WTC11 (cell line): Measurements from ENCODE around the gene TMEM164. TPM values are rescaled to one million over a fixed set of nuclear protein-coding genes. Genes with fewer than 3 reads are reported as not detected.

Experiments
- ATAC-seq: fragments of 200-7000 bp; cut with Tn5 transposase; 2 replicates; pipeline ENCODE4 v1.10.0; 2021; ENCODE audit warnings: mild to moderate bottlenecking, moderate library complexity
- CTCF ChIA-PET: fragments of 300-600 bp; sonication (Branson Sonifier 250); formaldehyde crosslinking; loops from one replicate; lab custom pipeline; 2021; ENCODE audit warnings: antibody characterized with exemption; lab: Charles Lee
- POLR2A ChIA-PET: fragments of 350-600 bp; sonication (Branson Sonifier 250); formaldehyde crosslinking; loops from one replicate; lab custom pipeline; 2021; ENCODE audit warnings: antibody characterized with exemption; lab: Charles Lee
- DNase-seq: peaks from one replicate; pipeline ENCODE4 v3.0.0; 2021; ENCODE audit warnings: low spot score
- H3K27ac Mint-ChIP-seq: 2 replicates; pipeline ENCODE4 v1.8.0; 2021; ENCODE audit warnings: mixed read lengths
- H3K27me3 Mint-ChIP-seq: 2 replicates; pipeline ENCODE4 v1.8.0; 2021; ENCODE audit warnings: low read depth, mild to moderate bottlenecking, moderate library complexity, mixed read lengths
- H3K36me3 Mint-ChIP-seq: 2 replicates; pipeline ENCODE4 v1.8.0; 2021; ENCODE audit warnings: mixed read lengths
- H3K4me1 Mint-ChIP-seq: 2 replicates; pipeline ENCODE4 v1.8.0; 2022; ENCODE audit warnings: mixed read lengths
- H3K4me3 Mint-ChIP-seq: 2 replicates; pipeline ENCODE4 v1.8.0; 2021; ENCODE audit warnings: mild to moderate bottlenecking, moderate library complexity, mixed read lengths
- H3K9me3 Mint-ChIP-seq: 2 replicates; pipeline ENCODE4 v1.8.0; 2021; ENCODE audit warnings: mixed read lengths
- AFF4 ChIP-seq: sonication (generic); formaldehyde crosslinking; IDR thresholded peaks from 2 replicates; pipeline ENCODE4 v1.8.1; 2023; ENCODE audit warnings: mild to moderate bottlenecking, missing genetic modification reagents, borderline replicate concordance
- ARID4B ChIP-seq: sonication (generic); formaldehyde crosslinking; IDR thresholded peaks from 2 replicates; pipeline ENCODE4 v1.8.0; 2023; ENCODE audit warnings: missing genetic modification reagents, mild to moderate bottlenecking, borderline replicate concordance
- CBFB ChIP-seq: sonication (generic); formaldehyde crosslinking; IDR thresholded peaks from 2 replicates; pipeline ENCODE4 v1.8.1; 2022; ENCODE audit warnings: mild to moderate bottlenecking, low read depth, missing genetic modification reagents
- FOXP4 ChIP-seq: sonication (generic); formaldehyde crosslinking; IDR thresholded peaks from 2 replicates; pipeline ENCODE4 v1.8.0; 2022; ENCODE audit warnings: mild to moderate bottlenecking, missing genetic modification reagents
- HMGA2 ChIP-seq: fragments of 250-450 bp; sonication (Bioruptor Pico); IDR thresholded peaks from 2 replicates; pipeline ENCODE4 v1.4.0; 2021; ENCODE audit warnings: mild to moderate bottlenecking, moderate library complexity
- KAT7 ChIP-seq: sonication (generic); formaldehyde crosslinking; IDR thresholded peaks from 2 replicates; pipeline ENCODE4 v1.8.1; 2023; ENCODE audit warnings: missing genetic modification reagents, mild to moderate bottlenecking, borderline replicate concordance
- MAX ChIP-seq: sonication (generic); formaldehyde crosslinking; IDR thresholded peaks from 2 replicates; pipeline ENCODE4 v1.8.0; 2022; ENCODE audit warnings: mild to moderate bottlenecking, missing genetic modification reagents
- MXD4 ChIP-seq: fragments of 250-450 bp; sonication (Bioruptor Pico); IDR thresholded peaks from 2 replicates; pipeline ENCODE4 v1.8.0; 2021; ENCODE audit warnings: mild to moderate bottlenecking, moderate library complexity, borderline replicate concordance
- OVOL2 ChIP-seq: fragments of 250-450 bp; sonication (Bioruptor Pico); IDR thresholded peaks from 2 replicates; pipeline ENCODE4 v1.9.0; 2021; ENCODE audit warnings: mild to moderate bottlenecking, borderline replicate concordance
- PRRX2 ChIP-seq: fragments of 250-450 bp; sonication (Bioruptor Pico); IDR thresholded peaks from 2 replicates; pipeline ENCODE4 v1.8.0; 2021; ENCODE audit warnings: mild to moderate bottlenecking
- SOX15 ChIP-seq: fragments of 250-450 bp; sonication (Bioruptor Pico); IDR thresholded peaks from 2 replicates; pipeline ENCODE4 v1.9.0; 2021; ENCODE audit warnings: mild to moderate bottlenecking
- USF1 ChIP-seq: sonication (generic); formaldehyde crosslinking; IDR thresholded peaks from 2 replicates; pipeline ENCODE4 v1.8.0; 2022; ENCODE audit warnings: mild to moderate bottlenecking, missing genetic modification reagents
- ZNF232 ChIP-seq: sonication (generic); formaldehyde crosslinking; IDR thresholded peaks from 2 replicates; pipeline ENCODE4 v1.8.0; 2022; ENCODE audit warnings: mild to moderate bottlenecking, missing genetic modification reagents
- total RNA-seq: library from RNA; stranded (reverse); gene quantifications from 3 replicates; pipeline ENCODE4 v1.2.3, GENCODE V29; 2021

The TMEM164 gene
- total RNA-seq, 1 experiment from 2014 or later, result 16.0 TPM

GRCh38 chrX:110180176-110180927 lies 177.4 kb downstream of the TMEM164 start:
- no peak overlapping the region for H3K4me3 Mint-ChIP-seq
- POLR2A ChIA-PET, result no interaction called here
- DNase-seq, result no peak

GRCh38 chrX:110180928-110181310 lies 178.0 kb downstream of the TMEM164 start:
- no peaks in the 10 kb centered on the region for H3K9me3 Mint-ChIP-seq
- no peak for ATAC-seq

More at GRCh38 chrX:110180176-110180927, 177.4 kb downstream of the TMEM164 start:
- CTCF ChIA-PET, result interaction anchor here (1.5 to 4.8 kb wide), 3 partner anchors 12 to 233 kb away, joined by 3 to 26 read pairs (median 8); no protein-coding TSS in a partner anchor
- no peak for TF ChIP-seq HMGA2 (CRISPR knock-in tag)
- H3K9me3 Mint-ChIP-seq, result no peaks in the 10 kb centered on the region
- H3K27me3 Mint-ChIP-seq, result no peaks in the 10 kb centered on the region
- H3K36me3 Mint-ChIP-seq, result no peaks in the 10 kb centered on the region
- peak; percentile 44 for ATAC-seq
- H3K27ac Mint-ChIP-seq, result no peak overlapping the region
- H3K4me1 Mint-ChIP-seq, result peaks cover 10% of the 10 kb centered on the region

More at GRCh38 chrX:110180928-110181310, 178.0 kb downstream of the TMEM164 start:
- TF ChIP-seq OVOL2 (CRISPR knock-in tag) (no peak), FOXP4 (no peak), SOX15 (CRISPR knock-in tag) (no peak), MAX (no peak), KAT7 (CRISPR knock-in tag) (no peak), ZNF232 (CRISPR knock-in tag) (no peak), ARID4B (CRISPR knock-in tag) (no peak), AFF4 (CRISPR knock-in tag) (no peak), PRRX2 (CRISPR knock-in tag) (no peak), CBFB (no peak), USF1 (CRISPR knock-in tag) (no peak), MXD4 (CRISPR knock-in tag) (no peak)
- ChIA-PET CTCF (interaction anchor here (1.8 to 4.8 kb wide), 2 partner anchors 13 to 232 kb away, joined by 8 to 26 read pairs; no protein-coding TSS in a partner anchor), POLR2A (no interaction called here)
- Mint-ChIP-seq H3K4me3 (no peak overlapping the region), H3K27me3 (no peaks in the 10 kb centered on the region), H3K27ac (no peak overlapping the region), H3K36me3 (0 out of 2 replicates have a peak, but pooled peaks cover 2% of the 10 kb centered on the region), H3K4me1 (peaks cover 16% of the 10 kb centered on the region)
- DNase-seq, result no peak
